Femur (tissue), 1 donor: ENCODE measurements around the gene PLA2G4D.
A peak's percentile ranks its signal among the peaks of the same experiment; 100 is the strongest.

ENCODE experiments used
- DNase-seq: peaks from one replicate; pipeline ENCODE4 v3.0.0-alpha.2; 2017

PLA2G4D gene, protein sequence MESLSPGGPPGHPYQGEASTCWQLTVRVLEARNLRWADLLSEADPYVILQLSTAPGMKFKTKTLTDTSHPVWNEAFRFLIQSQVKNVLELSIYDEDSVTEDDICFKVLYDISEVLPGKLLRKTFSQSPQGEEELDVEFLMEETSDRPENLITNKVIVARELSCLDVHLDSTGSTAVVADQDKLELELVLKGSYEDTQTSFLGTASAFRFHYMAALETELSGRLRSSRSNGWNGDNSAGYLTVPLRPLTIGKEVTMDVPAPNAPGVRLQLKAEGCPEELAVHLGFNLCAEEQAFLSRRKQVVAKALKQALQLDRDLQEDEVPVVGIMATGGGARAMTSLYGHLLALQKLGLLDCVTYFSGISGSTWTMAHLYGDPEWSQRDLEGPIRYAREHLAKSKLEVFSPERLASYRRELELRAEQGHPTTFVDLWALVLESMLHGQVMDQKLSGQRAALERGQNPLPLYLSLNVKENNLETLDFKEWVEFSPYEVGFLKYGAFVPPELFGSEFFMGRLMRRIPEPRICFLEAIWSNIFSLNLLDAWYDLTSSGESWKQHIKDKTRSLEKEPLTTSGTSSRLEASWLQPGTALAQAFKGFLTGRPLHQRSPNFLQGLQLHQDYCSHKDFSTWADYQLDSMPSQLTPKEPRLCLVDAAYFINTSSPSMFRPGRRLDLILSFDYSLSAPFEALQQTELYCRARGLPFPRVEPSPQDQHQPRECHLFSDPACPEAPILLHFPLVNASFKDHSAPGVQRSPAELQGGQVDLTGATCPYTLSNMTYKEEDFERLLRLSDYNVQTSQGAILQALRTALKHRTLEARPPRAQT

DNA sequence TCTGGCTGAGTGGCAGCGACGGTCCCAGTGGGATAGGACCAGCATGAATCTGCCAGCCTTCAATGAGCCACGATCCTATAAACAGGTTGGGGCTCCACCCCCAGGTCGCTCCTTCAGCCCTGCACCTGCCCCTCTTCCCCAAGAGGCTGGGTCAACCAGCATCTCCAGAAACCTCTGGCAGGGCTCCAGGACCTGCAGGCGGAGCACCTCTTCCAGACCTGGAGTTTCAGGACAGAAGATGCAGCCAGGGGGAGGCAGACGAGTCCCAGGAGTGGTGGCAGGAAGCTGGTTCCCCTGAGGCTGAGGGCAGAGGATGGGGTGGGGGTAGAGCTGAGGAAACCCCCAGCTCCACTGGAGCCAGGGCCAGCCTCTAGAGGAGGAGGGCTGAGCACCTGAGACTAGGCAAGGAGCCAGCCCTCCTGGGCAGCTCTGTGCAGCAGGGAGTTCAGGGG is at the start of gene PLA2G4D:
Gene PLA2G4D (minus strand): TSS at position 51 of the 452 bp plus-strand sequence. CDS start 103 bp downstream, outside the sequence.
- DNase-seq = no peak

- DNase-seq = no peak
Observed at GRCh38 chr15:42143356-42143755, 49.0 kb upstream of the PLA2G4D start.

GRCh38 chr15:42141795-42142667 is 47.7 kb upstream of the PLA2G4D start:
- peak; percentile 13 for DNase-seq

- peak; percentile 7 for DNase-seq
Observed at GRCh38 chr15:42141246-42141645, 46.9 kb upstream of the PLA2G4D start.

- DNase-seq = peak; percentile 10
Observed at GRCh38 chr15:42140383-42141070, 46.2 kb upstream of the PLA2G4D start.

DNA sequence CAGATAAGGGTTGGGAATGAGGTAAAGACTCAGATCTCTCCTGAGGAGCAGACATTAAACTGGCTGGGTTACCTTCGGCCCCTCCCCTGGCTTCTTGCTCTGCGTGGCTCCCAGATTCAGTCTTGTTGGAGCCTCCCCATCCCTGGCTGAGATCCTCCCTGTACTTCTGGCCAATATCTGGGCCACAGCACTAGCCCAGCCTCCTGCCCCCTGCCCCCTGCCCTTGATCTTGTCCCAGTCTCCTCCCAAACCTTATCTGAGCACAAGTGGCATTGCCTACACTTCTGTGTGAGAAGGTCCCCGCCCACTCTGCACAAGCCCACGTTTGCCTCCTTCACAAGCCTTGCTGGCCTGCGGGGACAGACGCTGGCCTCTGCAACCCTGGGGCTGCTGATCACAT is 45.2 kb upstream of the PLA2G4D start:
- peak; percentile 12 for DNase-seq

DNA sequence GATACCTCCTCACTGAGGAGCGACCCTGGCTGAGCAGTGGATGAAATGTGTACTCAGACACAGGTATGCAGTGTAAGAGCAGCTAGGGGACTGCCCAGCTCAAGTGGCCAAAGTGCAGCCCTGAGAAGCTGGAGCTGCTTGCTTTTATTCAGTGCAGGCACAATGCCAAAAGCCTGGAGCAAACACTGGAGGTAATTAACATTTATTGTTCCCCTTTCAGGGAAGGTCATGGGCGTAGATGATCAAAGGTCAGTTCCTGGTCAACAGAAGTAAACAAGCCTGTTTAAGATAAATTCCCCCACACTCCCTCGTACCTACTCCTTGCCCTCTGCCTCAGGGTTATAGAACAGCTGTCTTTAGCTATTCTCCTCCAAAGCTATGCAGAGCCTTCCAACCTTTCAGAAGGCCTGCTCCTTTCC is 44.6 kb upstream of the PLA2G4D start:
- peak; percentile 12 for DNase-seq

- peak; percentile 9 for DNase-seq
Observed at GRCh38 chr15:42138411-42138810, 44.0 kb upstream of the PLA2G4D start.

- DNase-seq = peak; percentile 31
Observed at GRCh38 chr15:42137461-42138261, 43.3 kb upstream of the PLA2G4D start.

DNA sequence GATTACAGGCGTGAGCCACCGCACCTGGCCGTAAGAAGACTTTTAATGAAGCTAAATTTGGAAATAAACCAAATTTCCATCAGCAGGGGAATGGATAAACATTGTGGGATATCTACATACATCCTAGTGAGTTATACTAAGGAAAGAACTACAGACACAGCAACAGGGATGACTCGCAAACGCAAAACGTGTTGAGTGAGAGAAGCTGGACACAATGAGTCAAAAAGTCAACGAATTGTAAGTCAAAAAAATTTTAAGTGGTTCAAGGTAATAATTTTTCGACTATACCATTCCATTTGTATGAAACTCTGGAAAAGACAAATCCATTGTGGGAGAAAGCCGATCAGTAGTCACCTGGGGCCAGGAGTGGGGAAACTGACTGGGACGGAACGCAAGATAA is 42.2 kb upstream of the PLA2G4D start:
- DNase-seq = no peak

DNA sequence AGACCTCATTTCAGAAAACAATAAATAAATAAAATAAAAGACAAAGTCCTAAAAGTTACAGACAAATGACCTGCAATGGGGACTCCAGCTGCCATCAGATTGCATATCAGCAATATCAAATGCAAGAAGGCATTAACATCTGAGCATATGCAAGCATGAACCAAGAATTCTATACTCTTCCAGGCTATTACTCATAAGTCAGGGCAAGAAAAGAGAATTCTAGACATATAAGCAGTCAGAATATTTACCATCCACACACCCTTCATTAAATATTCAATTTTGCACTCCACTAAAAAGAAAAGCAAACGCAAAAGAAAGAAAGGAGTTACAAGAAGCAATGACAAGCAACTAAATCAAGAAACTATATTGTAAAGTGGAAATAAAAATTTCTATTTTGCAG is 41.0 kb upstream of the PLA2G4D start:
- no peak for DNase-seq

DNA sequence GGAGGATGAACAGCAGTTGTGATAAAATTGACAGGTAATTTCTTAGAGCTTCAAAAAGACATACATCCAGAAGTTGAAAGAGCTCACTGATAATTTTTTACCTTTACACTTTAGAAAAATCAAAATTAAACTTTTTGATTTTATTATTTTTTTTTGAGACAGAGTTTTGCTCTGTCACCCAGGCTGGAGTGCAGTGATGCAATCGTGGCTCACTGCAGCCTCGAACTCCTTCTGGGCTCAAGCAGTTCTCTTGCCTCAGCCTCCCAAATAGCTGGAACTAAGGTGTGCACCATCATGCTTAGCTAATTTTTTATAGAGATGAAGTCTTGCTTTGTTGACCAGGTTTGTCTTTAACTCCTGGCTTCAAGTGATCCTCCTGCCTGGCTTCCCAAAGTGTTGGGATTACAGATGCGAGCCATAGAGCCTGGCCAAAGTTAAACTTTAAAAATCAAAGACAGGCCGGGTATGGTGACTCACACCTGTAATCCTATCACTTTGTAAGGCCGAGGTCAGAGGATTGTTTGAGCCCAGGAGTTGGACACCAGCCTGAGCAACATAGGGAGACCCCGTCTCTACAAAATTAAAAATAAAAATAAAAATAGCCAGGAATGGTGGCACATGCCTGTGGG is 40.4 kb upstream of the PLA2G4D start:
- DNase-seq = no peak

DNA sequence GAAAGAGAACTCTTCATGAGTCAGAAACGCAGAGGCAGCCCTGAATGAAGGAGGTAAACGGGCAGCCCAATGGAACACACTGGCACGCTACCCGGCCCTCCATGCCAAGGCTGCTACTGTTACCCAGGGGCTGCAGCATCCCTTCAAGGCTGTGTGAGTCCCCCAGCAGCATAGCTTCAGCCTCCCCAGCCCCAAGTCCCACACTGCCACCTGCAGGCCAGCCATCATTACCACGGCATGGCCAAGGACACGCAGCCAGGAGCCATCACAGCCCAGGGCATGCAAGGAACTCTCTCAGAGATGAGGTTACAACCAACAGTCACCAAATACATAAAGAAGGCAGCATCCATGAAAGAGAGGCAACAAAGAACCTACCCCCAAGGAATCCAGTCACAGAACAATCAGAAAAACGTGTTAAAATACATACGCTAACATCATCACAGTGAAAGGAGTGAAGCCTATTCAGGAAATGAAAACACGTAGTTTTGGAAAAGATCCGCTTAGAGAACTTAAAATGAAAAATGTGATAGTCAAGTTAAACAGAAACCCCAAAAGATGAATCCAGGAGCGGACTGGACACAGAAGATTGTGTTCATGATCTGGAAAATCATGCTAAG is 39.6 kb upstream of the PLA2G4D start:
- DNase-seq = peak; percentile 39

DNA sequence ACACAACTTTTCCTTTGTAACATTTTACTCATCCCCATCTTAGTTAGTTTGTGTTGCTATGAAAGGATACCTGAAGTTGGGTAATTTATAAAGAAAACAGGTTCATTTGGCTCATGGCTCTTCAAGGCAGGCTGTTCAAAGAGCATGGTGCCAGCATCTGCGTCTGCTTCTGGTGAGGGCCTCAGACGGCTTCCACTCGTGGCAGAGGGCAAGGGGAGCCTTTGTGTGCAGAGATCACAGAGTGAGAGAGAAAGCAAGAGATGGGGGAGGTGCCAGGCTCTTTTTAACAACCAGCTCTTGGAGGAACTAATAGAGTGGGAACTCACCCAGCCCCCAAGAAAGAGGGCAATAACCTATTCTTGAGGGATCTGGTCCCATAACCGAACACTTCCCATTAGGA is 39.0 kb upstream of the PLA2G4D start:
- DNase-seq = no peak

GRCh38 chr15:42131826-42132806 is 37.8 kb upstream of the PLA2G4D start:
- peak; percentile 11 for DNase-seq

GRCh38 chr15:42131006-42131405 is 36.6 kb upstream of the PLA2G4D start:
- no peak for DNase-seq

DNA sequence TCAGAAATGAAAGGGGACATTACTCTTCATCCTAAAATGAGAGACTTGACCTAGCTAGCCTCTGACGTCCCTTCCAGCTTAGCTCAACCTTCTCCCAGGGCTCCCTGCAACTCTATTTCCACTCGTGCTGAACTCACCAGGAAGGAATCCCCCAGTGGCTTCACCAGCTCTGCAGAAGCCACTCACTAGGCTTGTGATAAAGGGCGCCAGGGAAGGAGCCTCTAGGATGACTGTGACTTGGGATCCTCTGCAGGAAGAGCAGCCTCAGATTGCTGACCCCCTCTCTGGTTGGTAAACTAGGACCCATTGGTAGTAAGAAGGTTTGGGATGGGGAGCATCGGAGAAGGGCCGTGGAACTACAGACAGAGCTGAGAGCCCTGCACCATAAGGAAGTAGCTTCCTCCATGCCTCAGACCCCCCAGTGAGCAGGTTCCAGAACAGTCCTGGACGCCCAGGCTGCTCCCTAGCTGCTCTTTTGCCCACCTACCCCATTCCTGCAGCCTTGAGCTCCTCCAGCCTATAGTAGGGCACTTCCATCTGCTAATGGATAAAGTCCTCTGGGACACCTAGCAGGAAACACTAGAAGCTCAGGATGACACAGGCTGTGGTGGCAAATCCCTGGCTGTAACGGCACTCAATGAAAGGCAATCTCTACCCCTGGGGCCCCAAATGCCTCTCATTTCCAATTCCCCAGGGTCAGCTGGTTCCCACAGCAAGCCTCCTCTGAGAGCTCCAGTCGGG is 36.1 kb upstream of the PLA2G4D start:
- peak; percentile 25 for DNase-seq

DNA sequence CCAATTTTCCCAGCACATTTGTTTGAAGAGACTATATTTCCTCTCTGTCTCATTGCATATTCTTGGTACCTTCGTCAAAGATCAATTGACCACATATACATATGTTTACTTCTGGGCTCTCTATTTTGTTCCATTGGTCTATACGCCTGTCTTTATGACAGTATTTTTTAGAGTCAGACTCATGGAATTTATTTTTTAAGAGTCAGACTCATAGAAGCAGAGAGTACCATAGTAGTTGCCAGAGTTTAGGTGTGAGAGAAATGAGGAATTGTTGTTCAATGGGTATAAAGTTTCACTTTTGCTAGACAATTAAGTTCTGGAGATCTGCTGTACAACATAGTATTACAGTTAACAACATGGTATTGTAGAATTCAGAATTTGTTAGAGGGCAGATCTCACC is 35.0 kb upstream of the PLA2G4D start:
- no peak for DNase-seq
